T-helper 22 cell (primary cell): ENCODE results near the gene CRTC2.

ENCODE experiments used
- DNase-seq: peaks from one replicate; pipeline ENCODE4 v3.0.0-alpha.2; 2020; ENCODE audit warnings: low read depth

CRTC2 gene

GRCh38 chr1:153946622-153947241 is 11.7 kb downstream of the CRTC2 start, which contains the start of gene DENND4B:
Gene DENND4B (minus strand): TSS chr1:153946718. CDS start chr1:153944374, 2,344 bp downstream.
- DNase-seq = peak; percentile 55

DNA sequence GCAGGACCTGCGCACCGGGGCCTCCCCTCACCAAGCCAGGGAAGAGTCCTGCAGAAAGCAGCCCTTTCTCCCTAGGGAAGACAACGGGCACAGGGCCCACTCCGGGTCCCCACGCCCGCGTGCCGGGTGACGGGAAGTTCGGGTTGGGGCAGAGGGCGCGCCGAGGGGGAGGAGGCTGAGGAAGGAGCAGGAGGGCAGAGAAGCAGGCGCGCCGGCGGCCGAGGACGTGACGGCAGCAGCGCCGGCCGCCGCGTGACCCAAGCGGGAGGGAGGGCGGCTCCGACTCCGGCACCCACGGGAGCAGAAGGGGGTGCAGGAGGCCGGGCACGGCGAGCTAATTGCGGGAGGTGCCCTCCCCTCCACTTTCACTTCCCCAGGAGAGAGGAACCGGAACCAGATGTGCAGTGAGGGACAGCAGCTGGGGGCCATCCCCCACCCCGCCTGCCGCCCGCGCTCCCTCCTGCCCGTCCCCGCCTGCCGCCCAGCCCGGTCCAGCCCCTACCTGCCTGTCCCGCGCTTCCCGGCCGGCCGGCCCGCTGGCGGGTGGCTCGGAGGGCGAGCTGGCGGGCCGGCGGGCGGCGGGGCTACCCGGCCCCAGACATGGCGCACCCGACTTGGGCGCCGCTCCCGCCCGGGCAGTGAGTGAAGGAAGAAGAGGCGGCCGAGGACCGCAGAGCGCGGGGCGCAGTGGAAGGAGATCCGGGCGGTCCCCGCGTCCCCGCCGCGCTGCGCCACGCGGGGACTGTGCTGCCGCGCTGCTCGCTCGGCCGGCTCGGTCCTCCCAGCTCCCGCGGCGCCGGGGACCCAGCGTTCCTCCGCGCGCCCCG is 12.4 kb downstream of the CRTC2 start:
- DNase-seq = peak; percentile 78

- peak; percentile 78 for DNase-seq
These were observed 13.1 kb downstream of the CRTC2 start for GRCh38 chr1:153945131-153945794.

DNA sequence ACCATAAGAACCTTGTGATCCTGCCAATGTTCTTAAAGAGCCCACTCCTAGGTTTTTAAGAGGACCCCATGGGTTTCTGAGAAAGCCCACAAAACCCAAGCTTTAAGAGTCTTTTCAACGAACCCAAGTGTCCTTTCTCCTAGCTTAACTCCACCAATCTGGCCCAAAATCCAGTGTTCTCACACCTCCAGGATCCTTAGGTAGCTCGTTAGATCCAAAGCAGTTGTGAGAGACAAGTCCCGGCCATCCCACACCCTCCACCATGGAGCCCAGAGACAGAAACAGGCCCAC is 13.6 kb downstream of the CRTC2 start:
- no peak for DNase-seq

DNA sequence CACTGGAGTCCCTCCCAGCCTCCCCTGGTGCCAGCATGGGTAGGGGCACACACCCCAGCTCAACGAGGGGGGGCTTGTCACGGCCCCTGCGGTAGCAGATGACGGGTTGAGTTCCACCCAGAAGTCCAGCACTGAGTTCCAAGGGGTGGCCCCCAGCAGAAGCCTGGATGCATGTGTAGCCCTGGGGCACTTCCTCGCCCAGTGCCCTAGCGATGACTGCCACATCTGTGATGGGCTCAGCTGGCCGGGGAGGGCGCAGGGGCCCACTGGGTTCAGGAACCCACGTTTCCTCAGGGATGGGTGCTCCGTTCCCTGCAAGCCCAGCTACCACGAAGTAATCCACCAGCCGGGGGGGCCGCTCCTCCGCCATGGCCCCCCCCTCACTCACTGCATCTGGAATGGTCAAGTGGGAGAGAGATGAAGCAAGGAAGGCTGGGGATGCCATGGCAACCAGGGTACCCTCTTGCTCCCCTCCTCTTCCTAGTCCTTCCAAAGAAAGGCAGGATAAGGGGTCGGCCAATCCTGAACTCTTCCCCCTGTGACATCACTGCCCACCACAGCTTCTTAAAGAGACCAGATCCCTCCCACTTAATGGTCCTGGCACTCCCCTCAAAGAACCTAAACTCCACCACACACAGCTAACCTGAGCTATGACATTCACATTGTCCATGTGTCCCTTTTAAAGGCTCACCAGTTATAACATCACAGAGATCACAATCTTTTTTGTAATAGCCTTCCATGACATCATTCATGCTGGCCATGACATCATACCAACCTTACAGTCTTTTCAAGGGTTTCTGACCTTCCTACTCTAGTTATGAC is 14.2 kb downstream of the CRTC2 start:
- DNase-seq = no peak

GRCh38 chr1:153942766-153943549 is 15.5 kb downstream of the CRTC2 start:
- no peak for DNase-seq

DNA sequence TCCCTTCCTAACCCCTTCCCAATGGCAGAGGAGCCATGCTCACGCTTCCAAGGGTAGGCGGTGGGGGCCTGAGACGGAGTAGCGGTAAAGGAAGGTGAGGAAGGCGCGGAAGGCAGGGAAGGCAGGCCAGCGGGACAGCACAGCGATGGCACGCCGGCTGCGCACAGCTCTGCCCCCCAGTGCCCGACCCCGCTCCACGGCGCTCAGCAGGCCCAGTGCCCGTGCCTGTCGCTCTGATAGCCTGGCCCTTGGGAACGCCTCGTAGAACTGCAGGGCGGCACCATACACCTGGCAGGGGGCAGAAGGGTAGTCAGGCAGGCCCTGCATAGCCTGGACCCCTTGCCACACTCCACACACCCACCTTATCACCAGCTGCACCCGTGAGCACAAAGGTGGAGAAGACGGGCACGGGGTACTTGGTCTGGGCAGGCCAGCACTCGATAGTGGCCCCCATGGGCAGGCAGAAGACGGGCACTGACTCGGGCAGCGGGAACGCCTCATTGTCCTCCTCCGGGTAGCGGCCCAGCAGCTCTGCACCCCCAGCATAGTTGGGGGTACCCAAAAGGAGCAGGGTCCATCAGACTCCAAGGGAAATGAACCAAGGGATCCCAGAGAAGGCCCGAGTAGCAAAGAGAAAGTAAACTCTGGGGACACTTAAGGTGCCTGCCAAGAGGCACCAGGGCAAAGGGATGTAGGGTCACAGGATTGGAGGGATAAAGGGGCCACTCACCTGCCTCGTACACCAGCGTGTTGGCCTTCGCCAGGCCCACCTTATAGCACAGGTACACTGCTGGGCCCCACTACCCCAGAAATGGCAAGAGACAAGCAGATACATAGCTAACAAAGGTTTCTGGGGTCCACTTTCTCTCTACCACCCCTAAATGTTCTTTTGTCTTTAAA is 16.3 kb downstream of the CRTC2 start:
- no peak for DNase-seq

GRCh38 chr1:153940756-153941155 is 17.7 kb downstream of the CRTC2 start:
- no peak for DNase-seq

GRCh38 chr1:153939476-153939875 is 18.9 kb downstream of the CRTC2 start:
- DNase-seq = no peak

DNA sequence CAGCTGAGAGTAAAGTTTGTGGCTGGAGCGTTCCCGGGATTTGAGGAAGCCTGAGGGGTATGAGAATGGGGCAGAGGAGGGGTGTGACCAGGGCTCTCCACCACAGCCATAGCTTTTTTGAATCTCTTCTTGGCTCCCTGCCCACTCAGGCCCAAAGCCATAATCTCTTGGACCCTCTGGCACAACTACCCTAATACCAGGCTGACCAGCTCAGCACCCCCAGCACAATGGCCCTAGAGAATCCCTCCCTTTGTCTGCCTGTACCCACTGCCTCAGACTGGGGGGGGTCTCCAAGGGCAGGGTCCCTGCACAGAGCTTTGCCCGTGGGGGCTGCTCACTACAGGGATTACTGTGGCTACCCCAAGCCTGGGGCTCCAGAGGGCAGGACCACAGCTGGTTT is 19.4 kb downstream of the CRTC2 start:
- DNase-seq = no peak

GRCh38 chr1:153937331-153937730 is 21.1 kb downstream of the CRTC2 start:
- DNase-seq = no peak

DNA sequence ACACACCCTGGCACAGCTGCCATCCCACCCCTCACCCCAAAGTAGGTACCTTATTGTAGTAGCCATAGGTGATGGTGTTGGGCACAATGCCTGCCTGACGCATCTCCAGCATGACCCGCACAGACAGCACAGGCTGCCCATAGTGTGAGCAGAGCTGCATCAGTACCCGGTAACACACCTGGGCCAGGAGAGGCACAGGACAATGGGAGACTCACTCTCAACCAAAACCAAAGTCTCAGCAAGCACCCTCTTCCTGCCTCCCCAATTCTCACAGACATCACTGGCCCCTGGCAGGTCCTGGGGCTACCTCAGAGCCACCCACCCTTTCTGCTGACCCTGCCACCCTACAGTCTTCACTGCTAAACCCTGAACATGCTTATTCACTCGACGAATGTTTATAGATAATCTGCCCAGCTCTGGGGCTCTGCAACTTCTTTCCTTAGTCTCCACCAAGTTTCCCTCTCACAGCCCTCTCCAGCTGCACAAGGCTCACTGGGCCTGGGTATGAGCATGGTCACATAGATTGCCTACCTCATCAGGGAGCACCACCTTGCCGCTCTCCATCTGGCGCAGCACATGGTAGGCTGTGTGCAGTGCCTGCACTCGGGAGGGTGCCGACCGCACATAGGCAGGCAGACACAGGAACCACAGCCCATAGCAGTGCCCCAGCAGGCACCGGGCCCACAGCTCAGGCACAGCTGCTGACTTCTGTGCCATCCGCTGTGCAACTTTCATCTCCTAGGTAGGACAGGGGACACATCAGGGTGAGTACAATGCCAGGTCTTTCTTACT is 22.2 kb downstream of the CRTC2 start:
- DNase-seq = no peak

DNA sequence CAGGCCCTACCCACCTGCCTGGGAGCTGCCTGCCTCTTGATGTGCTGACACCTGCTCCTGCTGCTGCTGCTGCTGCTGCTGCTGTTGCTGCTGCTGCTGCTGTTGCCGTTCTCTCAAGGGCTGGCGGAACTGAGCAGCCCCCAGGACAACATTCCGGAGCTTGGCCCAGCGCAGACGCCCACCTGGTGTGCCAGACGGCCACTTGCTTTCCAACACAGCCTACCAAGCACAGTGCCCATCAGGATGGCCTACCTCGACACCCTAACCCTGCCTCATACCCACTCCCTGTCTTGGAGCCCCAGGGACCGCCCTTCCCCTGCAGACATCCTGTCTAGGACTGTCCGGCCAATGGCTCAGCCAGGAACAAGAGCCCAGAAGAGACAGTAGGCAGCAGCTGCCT is 23.7 kb downstream of the CRTC2 start:
- no peak for DNase-seq

DNA sequence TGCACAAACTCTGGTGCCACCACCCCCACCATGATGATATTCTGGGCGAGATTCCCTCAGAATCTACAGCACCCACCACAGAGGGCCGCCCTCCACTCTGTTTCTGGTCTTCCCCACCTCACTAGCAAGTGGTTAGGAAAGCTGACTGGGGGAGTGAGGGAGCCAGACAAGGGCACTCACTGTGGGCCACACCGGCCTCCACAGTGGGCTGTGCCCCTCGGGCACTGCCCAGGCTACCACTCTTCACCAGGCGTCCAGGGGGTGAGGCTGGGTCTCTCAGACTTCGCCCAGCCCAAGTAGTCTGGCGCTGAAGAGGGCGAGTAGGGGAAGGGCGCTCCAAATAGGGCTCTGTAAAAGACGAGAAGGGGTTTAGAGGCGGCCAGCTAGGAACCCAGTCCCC is 24.5 kb downstream of the CRTC2 start:
- no peak for DNase-seq

DNA sequence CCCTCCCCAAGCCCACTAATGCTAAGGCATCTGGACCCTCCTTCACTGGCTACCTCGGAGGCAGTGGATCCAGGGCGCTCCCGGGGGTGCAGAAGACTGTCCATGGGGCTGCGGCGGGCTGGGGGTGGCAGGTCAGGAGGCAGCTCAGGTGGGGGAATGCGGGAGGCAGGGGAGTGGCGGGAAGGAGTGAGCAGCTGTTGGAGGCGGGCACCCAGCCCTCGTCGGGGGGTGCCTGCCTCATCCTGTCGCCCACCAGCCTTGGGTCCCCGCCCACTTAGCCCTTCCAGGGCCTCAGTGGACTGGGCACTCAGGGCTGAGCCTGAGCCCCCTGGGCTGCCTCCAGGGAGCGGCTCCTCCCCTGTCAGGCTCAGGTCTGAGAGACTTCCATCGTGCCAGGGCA is 25.0 kb downstream of the CRTC2 start:
- no peak for DNase-seq

DNA sequence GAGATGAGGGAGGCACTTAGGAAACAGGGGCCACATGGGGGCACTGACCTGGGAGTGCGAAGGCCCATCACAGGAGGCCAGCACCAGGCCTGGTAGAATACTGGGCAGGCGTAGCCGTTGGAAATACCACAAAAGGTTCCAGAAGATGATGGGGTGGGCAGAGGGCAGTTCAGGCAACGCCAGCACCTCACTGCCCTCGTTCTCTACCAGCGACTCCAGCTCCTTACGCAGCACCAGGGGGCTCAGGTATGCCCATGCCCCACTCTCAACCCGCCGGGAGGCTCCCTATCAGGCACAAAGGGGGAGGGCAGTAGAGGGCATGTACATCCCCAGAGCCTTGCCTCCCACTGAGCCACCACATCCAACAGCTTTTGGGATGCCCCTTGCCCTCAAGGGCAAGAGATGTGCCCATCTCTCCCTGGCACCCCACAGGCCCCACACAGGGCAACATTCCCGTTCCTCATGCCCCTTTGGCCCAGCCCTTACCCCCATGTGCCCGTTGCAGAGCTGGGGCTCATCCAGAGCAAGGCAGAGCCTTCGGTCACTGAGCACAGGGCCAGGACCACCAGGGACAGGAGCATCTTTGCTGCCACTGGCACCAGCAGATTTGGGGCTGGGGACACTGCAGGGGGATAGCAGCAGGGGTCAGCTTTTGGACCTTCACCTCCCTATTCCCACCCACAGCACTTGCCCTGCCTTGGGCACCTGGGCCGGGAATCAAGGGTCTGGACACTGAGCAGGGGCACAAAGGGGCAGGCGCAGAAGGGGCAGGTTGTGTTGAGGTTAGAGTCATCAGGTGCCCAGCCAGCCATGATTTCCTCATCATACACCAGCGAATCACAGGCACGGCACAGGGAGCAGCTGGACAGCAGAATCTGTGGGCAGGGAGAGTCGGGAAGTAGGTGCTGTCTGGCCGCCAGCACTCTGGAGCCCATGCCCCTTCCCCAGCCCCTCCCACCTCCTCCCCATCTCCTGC is 26.0 kb downstream of the CRTC2 start:
- no peak for DNase-seq

- no peak for DNase-seq
These were observed 28.1 kb downstream of the CRTC2 start for GRCh38 chr1:153929981-153930948.
